K562 treated with DMSO at 1 percent for 24 hours (cell line): ENCODE measurements around the gene FAM210B. TPM values are rescaled to one million over a fixed set of nuclear protein-coding genes. Genes with fewer than 3 reads are reported as not detected.

ENCODE experiments used
- total RNA-seq: library from RNA; unstranded; fragments of 300-600 nt; gene quantifications from 2 replicates; pipeline ENCODE4 v1.2.3, GENCODE V29; 2022; ENCODE audit warnings: low read depth; ENCODE audit not compliant: insufficient read depth

Gene FAM210B
- total RNA-seq = 46.8 and 48.8 TPM in 2 replicates

DNA sequence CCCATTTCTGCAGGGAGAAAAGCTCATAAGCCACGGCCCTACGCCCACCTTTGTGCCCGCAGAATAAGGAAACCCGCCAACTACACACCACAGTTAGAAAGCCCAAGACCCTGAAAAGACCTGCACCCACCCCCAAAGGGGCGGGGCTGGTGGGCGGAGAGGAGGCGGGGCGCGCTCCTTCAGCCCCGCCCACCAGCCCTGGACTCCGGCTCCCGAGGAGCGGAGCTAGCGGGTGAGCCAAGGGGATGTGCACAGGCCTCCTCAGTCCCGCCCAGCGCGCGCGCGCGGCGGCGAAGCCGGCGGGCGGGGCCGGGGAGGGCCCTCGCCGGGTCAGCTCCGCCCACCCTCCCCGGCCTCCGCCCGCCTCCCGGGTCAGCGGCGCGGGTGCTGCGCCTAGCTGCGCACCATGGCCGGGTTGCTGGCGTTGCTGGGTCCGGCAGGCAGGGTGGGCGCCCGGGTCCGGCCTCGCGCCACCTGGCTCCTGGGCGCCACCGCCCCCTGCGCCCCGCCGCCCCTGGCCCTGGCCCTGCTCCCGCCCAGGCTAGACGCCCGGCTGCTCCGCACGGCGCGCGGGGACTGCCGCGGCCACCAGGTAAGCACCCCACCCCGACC is at the start of gene FAM210B:
FAM210B (plus strand) TSS at position 375 of the 612 bp plus-strand sequence; CDS start at position 407, 32 bp downstream.

DNA sequence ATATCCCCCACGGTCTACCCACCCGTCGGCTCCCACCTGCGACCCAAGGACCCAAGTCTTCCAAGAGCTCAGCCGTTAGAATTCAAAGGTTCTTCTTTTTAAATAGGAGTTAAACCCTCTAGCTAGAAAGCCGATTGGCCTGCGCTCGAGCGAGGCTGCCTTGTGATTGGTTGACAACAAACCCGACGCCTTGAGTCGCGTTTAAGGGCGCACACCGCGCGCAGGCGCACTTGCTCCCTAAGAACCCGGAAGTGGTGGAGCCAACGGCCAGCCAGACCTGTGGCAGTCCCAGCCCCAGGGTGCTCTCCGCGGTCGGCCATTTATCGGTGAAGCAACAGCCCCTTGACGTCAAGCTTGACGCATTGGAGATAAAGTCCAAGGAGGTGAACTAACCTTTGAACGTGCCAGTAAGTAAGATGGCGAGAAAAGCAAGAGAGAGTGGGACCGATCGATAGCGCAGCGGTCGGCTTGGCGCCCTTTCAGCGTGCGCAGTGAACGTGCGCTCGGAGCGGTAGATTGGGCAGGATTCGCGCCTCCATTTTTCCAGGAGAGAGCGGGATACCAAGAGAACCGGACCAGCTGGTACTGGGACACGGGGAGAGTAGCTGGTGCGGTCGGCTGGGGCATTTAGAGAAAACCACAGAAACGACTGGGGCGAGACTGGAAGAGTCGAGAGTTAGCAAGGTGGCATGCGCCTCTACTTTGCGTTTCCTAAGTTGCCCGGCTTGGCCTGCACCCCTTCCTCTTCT is 33.5 kb downstream of the FAM210B start, which contains the start of the genes AURKA and CSTF1:
AURKA (minus strand) TSS at position 84 of the 749 bp plus-strand sequence. CDS start 4,018 bp downstream, outside the sequence.
CSTF1 (plus strand) TSS at position 514 of the 749 bp plus-strand sequence. CDS start 2,908 bp downstream, outside the sequence.

DNA sequence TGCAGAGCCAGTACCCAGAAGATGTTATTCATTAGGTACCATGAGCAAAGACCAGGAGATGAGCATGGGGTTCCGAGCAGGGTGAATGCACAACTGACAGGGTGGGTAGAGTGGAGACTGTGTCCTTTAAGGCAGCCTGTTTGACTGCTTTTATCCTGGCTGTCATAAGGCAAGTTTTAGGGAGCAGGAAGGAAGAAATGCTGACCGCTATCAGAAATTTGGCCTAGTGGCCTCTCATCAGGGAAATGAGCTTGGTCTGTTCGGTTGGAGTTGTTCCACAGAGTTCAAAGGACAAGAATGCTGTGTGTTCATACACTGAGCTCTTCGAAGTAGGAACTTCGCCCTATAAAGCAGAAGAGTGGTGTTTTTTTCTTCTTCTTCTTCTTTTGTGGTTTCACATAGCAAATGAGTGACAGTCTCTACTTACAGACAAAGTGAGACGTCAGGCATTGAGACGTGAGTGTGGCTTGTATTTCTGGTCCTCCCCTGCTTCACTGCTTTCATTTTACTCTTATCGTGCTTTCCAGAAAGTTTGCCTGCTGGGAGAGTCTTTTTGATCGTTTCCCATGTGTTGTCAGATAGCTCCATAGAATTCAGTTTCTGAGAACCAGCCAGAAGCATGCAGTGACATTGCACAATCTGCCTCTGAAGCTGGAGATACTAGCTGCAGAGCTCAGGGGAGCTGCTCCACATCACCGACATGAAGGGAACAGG is 53.1 kb downstream of the FAM210B start, which contains the start of gene CASS4:
CASS4 (plus strand) TSS at position 502 of the 714 bp plus-strand sequence; CDS start at position 701, 199 bp downstream.

Other genes with a start within 250 kb of the FAM210B start
- gene MC3R, start 110.2 kb upstream of the FAM210B start, total RNA-seq = not detected in 2 replicates
- gene AURKA, start 33.2 kb downstream of the FAM210B start, total RNA-seq = 74.9 and 88.8 TPM in 2 replicates
- 26.3 and 27.3 TPM in 2 replicates for gene CSTF1, start 33.7 kb downstream of the FAM210B start, total RNA-seq
- gene CASS4, start 53.3 kb downstream of the FAM210B start, total RNA-seq = 13.8 and 15.6 TPM in 2 replicates
- gene RTF2, start 109.7 kb downstream of the FAM210B start, total RNA-seq = 60.7 and 70.9 TPM in 2 replicates
- gene FAM209A, start 165.8 kb downstream of the FAM210B start, total RNA-seq = not detected in 2 replicates
- gene FAM209B, start 174.3 kb downstream of the FAM210B start, total RNA-seq = not detected in 2 replicates